ENCODE data around the gene BLTP3A.
A peak's percentile ranks its signal among the peaks of the same experiment; 100 is the strongest.
"Not testable (repeated sequence)": the region's sequence is repeated elsewhere in the genome, so short reads cannot be mapped to it uniquely, and the experiment has no call there.

Gene BLTP3A

DNA sequence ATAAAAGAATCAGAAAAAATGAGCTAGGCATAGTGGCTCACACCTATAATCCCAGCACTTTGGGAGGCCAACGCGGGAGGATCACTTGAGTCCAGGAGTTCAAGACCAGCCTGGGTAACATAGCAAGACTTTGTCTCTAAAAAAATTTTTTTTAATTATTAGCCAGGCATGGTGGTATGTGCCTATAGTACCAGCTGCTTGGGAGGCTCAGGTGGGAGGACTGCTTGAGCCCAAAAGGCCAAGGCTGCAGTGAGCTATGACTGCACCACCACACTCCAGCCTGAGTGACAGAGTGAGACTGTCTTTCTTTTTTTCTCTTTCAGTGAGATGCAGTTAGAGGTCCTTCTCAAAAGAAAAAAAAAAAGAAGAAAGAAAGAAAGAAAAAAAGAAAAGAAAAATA lies 43.1 kb upstream of the BLTP3A start:
- TF ChIP-seq GLIS3 (CRISPR knock-in tag; IDR thresholded peaks at IDR 0.05) (no peak), TOX (CRISPR knock-in tag; IDR thresholded peaks at IDR 0.05; ENCODE audit: borderline replicate concordance) (no peak)
- TF ChIP-seq, protein P1, sequence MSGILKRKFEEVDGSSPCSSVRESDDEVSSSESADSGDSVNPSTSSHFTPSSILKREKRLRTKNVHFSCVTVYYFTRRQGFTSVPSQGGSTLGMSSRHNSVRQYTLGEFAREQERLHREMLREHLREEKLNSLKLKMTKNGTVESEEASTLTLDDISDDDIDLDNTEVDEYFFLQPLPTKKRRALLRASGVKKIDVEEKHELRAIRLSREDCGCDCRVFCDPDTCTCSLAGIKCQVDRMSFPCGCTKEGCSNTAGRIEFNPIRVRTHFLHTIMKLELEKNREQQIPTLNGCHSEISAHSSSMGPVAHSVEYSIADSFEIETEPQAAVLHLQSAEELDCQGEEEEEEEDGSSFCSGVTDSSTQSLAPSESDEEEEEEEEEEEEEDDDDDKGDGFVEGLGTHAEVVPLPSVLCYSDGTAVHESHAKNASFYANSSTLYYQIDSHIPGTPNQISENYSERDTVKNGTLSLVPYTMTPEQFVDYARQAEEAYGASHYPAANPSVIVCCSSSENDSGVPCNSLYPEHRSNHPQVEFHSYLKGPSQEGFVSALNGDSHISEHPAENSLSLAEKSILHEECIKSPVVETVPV (CRISPR knock-in tag; IDR thresholded peaks at IDR 0.05) = no peak
- no peak for ATAC-seq

DNA sequence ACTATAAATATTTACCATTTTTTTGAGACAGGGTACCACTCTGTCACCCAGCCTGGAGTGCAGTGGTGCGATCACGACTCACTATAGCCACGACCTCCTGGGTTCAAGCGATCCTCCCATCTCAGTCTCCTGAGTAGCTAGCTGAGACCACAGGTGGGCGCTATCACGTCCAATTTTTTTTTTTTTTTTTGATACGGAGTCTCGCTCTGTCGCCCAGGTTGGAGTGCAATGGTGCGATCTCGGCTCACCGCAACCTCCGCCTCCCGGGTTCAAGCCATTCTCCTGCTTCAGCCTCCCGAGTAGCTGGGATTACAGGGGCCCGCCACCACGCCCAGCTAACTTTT lies 35.4 kb upstream of the BLTP3A start:
- ATAC-seq = peak; percentile 70

DNA sequence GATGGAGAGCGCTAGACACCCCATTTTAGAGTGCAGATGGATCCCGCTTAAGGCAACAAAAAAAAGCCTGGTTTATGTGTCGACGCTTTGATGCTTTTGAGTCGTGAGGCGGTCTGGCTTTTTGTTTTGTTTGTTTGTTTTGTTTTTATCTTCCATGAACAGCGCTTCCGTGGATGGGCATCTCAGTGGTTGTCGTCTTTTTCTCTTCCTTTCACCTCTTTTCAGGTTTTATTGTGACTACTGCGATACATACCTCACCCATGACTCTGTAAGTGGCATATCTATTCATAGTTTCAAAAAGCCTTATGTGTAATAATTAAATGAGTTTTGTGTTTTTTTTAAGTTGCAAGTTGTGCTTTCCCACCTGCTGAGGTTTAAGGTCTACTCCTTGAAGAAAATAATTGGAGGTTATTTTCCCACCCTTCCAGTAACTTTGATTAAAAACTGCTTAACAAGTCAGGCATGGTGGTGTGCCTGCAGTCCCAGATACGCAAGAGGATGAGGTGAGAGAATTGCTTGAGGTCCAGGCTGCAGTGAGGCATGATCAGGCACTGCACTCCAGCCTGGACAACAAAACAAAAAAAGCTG lies 34.1 kb upstream of the BLTP3A start:
- peak; percentile 47 for ATAC-seq

DNA sequence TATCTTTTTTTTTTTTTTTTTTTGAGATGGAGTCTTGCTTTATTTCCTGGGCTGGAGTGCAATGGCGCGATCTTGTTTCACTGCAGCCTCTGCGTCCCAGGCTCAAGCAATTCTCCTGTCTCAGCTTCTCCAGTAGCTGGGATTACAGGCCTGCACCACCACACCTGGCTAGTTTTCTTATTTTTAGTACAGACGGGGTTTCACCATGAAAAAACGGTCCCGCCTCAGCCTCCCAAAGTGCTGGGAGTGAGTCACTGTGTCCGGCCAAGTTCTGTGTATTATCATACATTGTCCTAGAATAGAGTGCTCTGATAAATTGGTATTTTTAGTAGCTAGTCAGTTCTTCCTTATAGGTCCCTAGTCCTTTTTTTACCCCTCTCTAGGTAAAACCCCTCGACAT lies 31.8 kb upstream of the BLTP3A start:
- no peak for ATAC-seq
- TF ChIP-seq, protein P1 (CRISPR knock-in tag; IDR thresholded peaks at IDR 0.05) = no peak
- TF ChIP-seq, protein P2, sequence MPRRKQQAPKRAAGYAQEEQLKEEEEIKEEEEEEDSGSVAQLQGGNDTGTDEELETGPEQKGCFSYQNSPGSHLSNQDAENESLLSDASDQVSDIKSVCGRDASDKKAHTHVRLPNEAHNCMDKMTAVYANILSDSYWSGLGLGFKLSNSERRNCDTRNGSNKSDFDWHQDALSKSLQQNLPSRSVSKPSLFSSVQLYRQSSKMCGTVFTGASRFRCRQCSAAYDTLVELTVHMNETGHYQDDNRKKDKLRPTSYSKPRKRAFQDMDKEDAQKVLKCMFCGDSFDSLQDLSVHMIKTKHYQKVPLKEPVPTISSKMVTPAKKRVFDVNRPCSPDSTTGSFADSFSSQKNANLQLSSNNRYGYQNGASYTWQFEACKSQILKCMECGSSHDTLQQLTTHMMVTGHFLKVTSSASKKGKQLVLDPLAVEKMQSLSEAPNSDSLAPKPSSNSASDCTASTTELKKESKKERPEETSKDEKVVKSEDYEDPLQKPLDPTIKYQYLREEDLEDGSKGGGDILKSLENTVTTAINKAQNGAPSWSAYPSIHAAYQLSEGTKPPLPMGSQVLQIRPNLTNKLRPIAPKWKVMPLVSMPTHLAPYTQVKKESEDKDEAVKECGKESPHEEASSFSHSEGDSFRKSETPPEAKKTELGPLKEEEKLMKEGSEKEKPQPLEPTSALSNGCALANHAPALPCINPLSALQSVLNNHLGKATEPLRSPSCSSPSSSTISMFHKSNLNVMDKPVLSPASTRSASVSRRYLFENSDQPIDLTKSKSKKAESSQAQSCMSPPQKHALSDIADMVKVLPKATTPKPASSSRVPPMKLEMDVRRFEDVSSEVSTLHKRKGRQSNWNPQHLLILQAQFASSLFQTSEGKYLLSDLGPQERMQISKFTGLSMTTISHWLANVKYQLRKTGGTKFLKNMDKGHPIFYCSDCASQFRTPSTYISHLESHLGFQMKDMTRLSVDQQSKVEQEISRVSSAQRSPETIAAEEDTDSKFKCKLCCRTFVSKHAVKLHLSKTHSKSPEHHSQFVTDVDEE (CRISPR knock-in tag; IDR thresholded peaks at IDR 0.05) = no peak
- no peak for TF ChIP-seq SNAI2 (CRISPR knock-in tag; IDR thresholded peaks at IDR 0.05)
- no peak for TF ChIP-seq ZFP30 (CRISPR knock-in tag; IDR thresholded peaks at IDR 0.05)
- TF ChIP-seq ESRRG (CRISPR knock-in tag; IDR thresholded peaks at IDR 0.05) = no peak
- no peak for TF ChIP-seq BACH2 (CRISPR knock-in tag; IDR thresholded peaks at IDR 0.05; ENCODE audit: borderline replicate concordance)
- TF ChIP-seq RARB (CRISPR knock-in tag; IDR thresholded peaks at IDR 0.05) = no peak
- TF ChIP-seq PPARA (CRISPR knock-in tag; IDR thresholded peaks at IDR 0.05; ENCODE audit: borderline replicate concordance) = no peak
- TF ChIP-seq, protein P3, sequence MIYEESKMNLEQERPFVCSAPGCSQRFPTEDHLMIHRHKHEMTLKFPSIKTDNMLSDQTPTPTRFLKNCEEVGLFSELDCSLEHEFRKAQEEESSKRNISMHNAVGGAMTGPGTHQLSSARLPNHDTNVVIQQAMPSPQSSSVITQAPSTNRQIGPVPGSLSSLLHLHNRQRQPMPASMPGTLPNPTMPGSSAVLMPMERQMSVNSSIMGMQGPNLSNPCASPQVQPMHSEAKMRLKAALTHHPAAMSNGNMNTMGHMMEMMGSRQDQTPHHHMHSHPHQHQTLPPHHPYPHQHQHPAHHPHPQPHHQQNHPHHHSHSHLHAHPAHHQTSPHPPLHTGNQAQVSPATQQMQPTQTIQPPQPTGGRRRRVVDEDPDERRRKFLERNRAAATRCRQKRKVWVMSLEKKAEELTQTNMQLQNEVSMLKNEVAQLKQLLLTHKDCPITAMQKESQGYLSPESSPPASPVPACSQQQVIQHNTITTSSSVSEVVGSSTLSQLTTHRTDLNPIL (CRISPR knock-in tag; IDR thresholded peaks at IDR 0.05; ENCODE audit: low read depth) = no peak
- no peak for TF ChIP-seq TOX (CRISPR knock-in tag; IDR thresholded peaks at IDR 0.05; ENCODE audit: borderline replicate concordance)

More for the DNA sequence above, 34.1 kb upstream of the BLTP3A start:
- TF ChIP-seq, protein P3 (CRISPR knock-in tag; IDR thresholded peaks at IDR 0.05; ENCODE audit: low read depth) = no peak
- TF ChIP-seq ZNF70 (CRISPR knock-in tag; IDR thresholded peaks at IDR 0.05) (peak; percentile 92), TOX (CRISPR knock-in tag; IDR thresholded peaks at IDR 0.05; ENCODE audit: borderline replicate concordance) (no peak), ZFP30 (CRISPR knock-in tag; IDR thresholded peaks at IDR 0.05) (no peak)

DNA sequence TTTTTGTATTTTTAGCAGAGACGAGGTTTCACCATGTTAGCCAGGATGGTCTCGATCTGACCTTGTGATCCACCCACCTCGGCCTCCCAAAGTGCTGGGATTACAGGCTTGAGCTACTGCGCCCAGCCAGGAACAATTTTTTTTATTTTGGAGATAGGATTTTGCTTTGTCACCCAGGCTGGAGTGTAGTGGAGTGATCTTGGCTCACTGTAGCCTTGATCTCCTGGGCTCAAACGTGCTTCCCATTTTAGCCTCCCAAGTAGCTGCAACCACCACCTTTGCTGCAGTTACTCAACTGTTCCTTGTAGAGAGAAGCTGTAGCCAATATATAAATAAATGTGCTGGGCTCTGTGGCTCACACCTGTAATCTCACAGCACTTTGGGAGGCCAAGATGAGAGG lies 30.2 kb upstream of the BLTP3A start:
- ATAC-seq = not testable (repeated sequence)

DNA sequence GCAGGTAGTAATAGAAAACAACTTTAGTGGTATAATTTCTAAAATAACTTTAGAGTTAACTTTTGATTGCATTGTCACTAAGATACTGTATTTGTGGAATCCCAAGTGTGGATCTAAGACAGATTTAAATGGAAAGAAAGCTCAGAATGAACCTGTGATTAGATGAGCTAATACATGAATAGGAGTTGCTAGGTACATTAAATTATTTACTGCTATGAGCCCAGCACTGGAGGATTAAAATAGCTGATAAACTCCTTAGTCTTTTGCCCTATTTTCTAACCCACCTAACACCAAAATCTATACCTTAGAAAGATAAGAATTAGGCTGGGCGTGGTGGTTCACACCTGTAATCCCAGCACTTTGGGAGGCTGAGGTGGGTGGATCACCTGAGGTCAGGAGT lies 23.7 kb upstream of the BLTP3A start:
- no peak for ATAC-seq
- TF ChIP-seq ARNTL (CRISPR knock-in tag; IDR thresholded peaks at IDR 0.05; ENCODE audit: borderline replicate concordance, low read depth) (no peak), ZNF565 (CRISPR knock-in tag; conservative IDR thresholded peaks at IDR 0.05; ENCODE audit: low read depth) (no peak), OSR1 (CRISPR knock-in tag; IDR thresholded peaks at IDR 0.05) (no peak), ZFP3 (CRISPR knock-in tag; IDR thresholded peaks at IDR 0.05) (no peak), PPARA (CRISPR knock-in tag; IDR thresholded peaks at IDR 0.05; ENCODE audit: borderline replicate concordance) (no peak), ZNF70 (CRISPR knock-in tag; IDR thresholded peaks at IDR 0.05) (no peak), TCF4 (CRISPR knock-in tag; IDR thresholded peaks at IDR 0.05; ENCODE audit: borderline replicate concordance) (no peak), GLIS3 (CRISPR knock-in tag; IDR thresholded peaks at IDR 0.05) (no peak), RARB (CRISPR knock-in tag; IDR thresholded peaks at IDR 0.05) (no peak), ISL1 (CRISPR knock-in tag; IDR thresholded peaks at IDR 0.05) (no peak)
- TF ChIP-seq, protein P3 (CRISPR knock-in tag; IDR thresholded peaks at IDR 0.05; ENCODE audit: low read depth) = no peak
